ENCODE data around the gene DOCK4. TPM values are rescaled to one million over a fixed set of nuclear protein-coding genes. Genes with fewer than 3 reads are reported as not detected.
"Not testable (repeated sequence)": the region's sequence is repeated elsewhere in the genome, so short reads cannot be mapped to it uniquely, and the experiment has no call there.

DOCK4 gene
- total RNA-seq, 2 experiments from 2014 or later, result 0.99 to 1.6 TPM

- ChIA-PET CTCF (no interaction called here), POLR2A (no interaction called here)
Measured at GRCh38 chr7:112143136-112143535, 63.1 kb downstream of the DOCK4 start.

GRCh38 chr7:112140600-112140999, 65.6 kb downstream of the DOCK4 start:
- CTCF ChIA-PET, result no interaction called here
- POLR2A ChIA-PET, result no interaction called here

GRCh38 chr7:112138938-112139337, 67.3 kb downstream of the DOCK4 start:
- CTCF ChIA-PET, result no interaction called here
- POLR2A ChIA-PET, result no interaction called here

- ChIA-PET POLR2A (no interaction called here), CTCF (no interaction called here)
Measured at GRCh38 chr7:112138325-112138852, 67.8 kb downstream of the DOCK4 start.

- POLR2A ChIA-PET, result no interaction called here
- CTCF ChIA-PET, result no interaction called here
Measured at GRCh38 chr7:112137141-112138101, 68.8 kb downstream of the DOCK4 start.

GRCh38 chr7:112136271-112137008, 69.8 kb downstream of the DOCK4 start:
- CTCF ChIA-PET, result no interaction called here
- POLR2A ChIA-PET, result no interaction called here

GRCh38 chr7:112135815-112136214, 70.4 kb downstream of the DOCK4 start:
- CTCF ChIA-PET, result no interaction called here

GRCh38 chr7:112134039-112134438, 72.2 kb downstream of the DOCK4 start:
- ChIA-PET POLR2A (no interaction called here), CTCF (interaction anchor here (0.5 kb wide), 1 partner anchor 311 kb away, joined by 4 read pairs; no protein-coding TSS in a partner anchor)

More at GRCh38 chr7:112135815-112136214, 70.4 kb downstream of the DOCK4 start:
- POLR2A ChIA-PET, result no interaction called here

GRCh38 chr7:112133328-112133727, 72.9 kb downstream of the DOCK4 start:
- POLR2A ChIA-PET, result no interaction called here
- CTCF ChIA-PET, result no interaction called here

GRCh38 chr7:112132051-112132694, 74.0 kb downstream of the DOCK4 start:
- ChIA-PET POLR2A (no interaction called here), CTCF (no interaction called here)

- CTCF ChIA-PET, result no interaction called here
- POLR2A ChIA-PET, result no interaction called here
Measured at GRCh38 chr7:112130729-112131410, 75.3 kb downstream of the DOCK4 start.

- ChIA-PET CTCF (no interaction called here), POLR2A (no interaction called here)
Measured at GRCh38 chr7:112129655-112130323, 76.4 kb downstream of the DOCK4 start.

- CTCF ChIA-PET, result not testable (repeated sequence)
Measured at GRCh38 chr7:112128461-112129425, 77.5 kb downstream of the DOCK4 start.

GRCh38 chr7:112128041-112128440, 78.2 kb downstream of the DOCK4 start:
- CTCF ChIA-PET, POLR2A ChIA-PET: not testable (repeated sequence)

More at GRCh38 chr7:112128461-112129425, 77.5 kb downstream of the DOCK4 start:
- POLR2A ChIA-PET, result not testable (repeated sequence)

- POLR2A ChIA-PET, result no interaction called here
- CTCF ChIA-PET, result no interaction called here
Measured at GRCh38 chr7:112125250-112125649, 80.9 kb downstream of the DOCK4 start.

- POLR2A ChIA-PET, result no interaction called here
Measured at GRCh38 chr7:112124061-112124766, 82.0 kb downstream of the DOCK4 start.

GRCh38 chr7:112122798-112123197, 83.4 kb downstream of the DOCK4 start:
- ChIA-PET CTCF (no interaction called here), POLR2A (no interaction called here)

More at GRCh38 chr7:112124061-112124766, 82.0 kb downstream of the DOCK4 start:
- CTCF ChIA-PET, result no interaction called here

GRCh38 chr7:112122144-112122543, 84.1 kb downstream of the DOCK4 start:
- ChIA-PET CTCF (no interaction called here), POLR2A (no interaction called here)

Measured in activated CD8-positive, alpha-beta memory T cell treated with anti-CD3 and anti-CD28 coated beads for 36 hours (primary cell).